Astrocyte of the spinal cord (primary cell): ENCODE measurements around the gene KIZ.

Experiments
- DNase-seq: peaks from one replicate; pipeline ENCODE4 v3.0.0; 2011; ENCODE audit warnings: low read depth, low spot score
- H3K4me3 ChIP-seq: 2 replicates; pipeline ENCODE4 v1.5.1; 2011; ENCODE audit warnings: low read depth, mild to moderate bottlenecking, low read length, moderate library complexity
- CTCF ChIP-seq: IDR thresholded peaks from 2 replicates; pipeline ENCODE4 v1.5.1; 2012; ENCODE audit warnings: low read depth, mild to moderate bottlenecking, low read length, inconsistent platforms
- in situ Hi-C: cut with HindIII; loops from 2 replicates; pipeline ENCODE4 v1.10.0; 2017; ENCODE audit warnings: low sequenced_read_pairs

Gene KIZ

GRCh38 chr20:21126581-21126870 is 644 bp downstream of the KIZ start:
- in situ Hi-C loops = no loop called here

GRCh38 chr20:21127201-21127981 is 1.5 kb downstream of the KIZ start:
- TF ChIP-seq CTCF = no peak
- in situ Hi-C loops = no loop called here
- no peak overlapping the region for H3K4me3 ChIP-seq
- no peak for DNase-seq

More at GRCh38 chr20:21126581-21126870, 644 bp downstream of the KIZ start:
- peak overlapping the region; percentile 84 for H3K4me3 ChIP-seq
- TF ChIP-seq CTCF = no peak
- no peak for DNase-seq

- no peak for DNase-seq
- no peak for TF ChIP-seq CTCF
- no peak overlapping the region for H3K4me3 ChIP-seq
- in situ Hi-C loops = no loop called here
Observed at GRCh38 chr20:21129861-21130260, 4.0 kb downstream of the KIZ start.

GRCh38 chr20:21133404-21133803 is 7.5 kb downstream of the KIZ start:
- H3K4me3 ChIP-seq = no peak overlapping the region
- in situ Hi-C loops = no loop called here
- no peak for DNase-seq
- no peak for TF ChIP-seq CTCF

GRCh38 chr20:21133917-21134622 is 8.2 kb downstream of the KIZ start:
- DNase-seq = no peak
- in situ Hi-C loops = no loop called here
- H3K4me3 ChIP-seq = no peak overlapping the region
- TF ChIP-seq CTCF = no peak

- DNase-seq = no peak
- in situ Hi-C loops = no loop called here
- TF ChIP-seq CTCF = no peak
- no peak overlapping the region for H3K4me3 ChIP-seq
Observed at GRCh38 chr20:21134883-21135493, 9.1 kb downstream of the KIZ start.
